HFF-Myc (cell line): ENCODE data around the gene GPC5.

ENCODE experiments used
- DNase-seq: peaks from one replicate; pipeline ENCODE4 v3.0.0-alpha.2; 2011; ENCODE audit warnings: low read depth; ENCODE audit errors: extremely low read depth
- H3K4me3 ChIP-seq: replicated peaks from 2 replicates; pipeline ENCODE4 v1.5.1; 2011; ENCODE audit warnings: low read depth, mild to moderate bottlenecking, control low read depth, low read length
- CTCF ChIP-seq: IDR thresholded peaks from 2 replicates; pipeline ENCODE4 v1.5.1; 2012; ENCODE audit warnings: mild to moderate bottlenecking, low read depth, low read length, control low read depth; ENCODE audit errors: missing control alignments

GPC5 gene

GRCh38 chr13:91758724-91759123 is 360.3 kb downstream of the GPC5 start:
- DNase-seq, result no peak
- TF ChIP-seq CTCF, result no peak
- no peak overlapping the region for H3K4me3 ChIP-seq

DNA sequence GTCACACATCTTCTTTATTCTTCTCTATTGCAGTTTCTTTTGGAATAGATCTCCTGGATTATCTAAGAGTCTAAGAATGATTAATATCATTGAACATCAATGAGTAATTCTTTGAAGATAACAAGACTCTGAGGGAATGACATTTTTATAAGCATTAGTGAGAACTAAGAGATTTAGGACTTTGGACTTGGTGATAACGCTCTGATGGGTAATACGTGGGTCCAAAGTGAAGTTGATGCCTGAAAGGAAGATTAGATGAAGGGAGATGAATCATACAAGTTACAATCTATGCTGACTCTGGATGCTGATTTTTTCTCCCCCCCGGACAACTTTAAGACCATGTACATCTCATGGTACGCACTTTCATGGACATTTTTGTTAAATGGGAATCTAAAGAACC is 364.5 kb downstream of the GPC5 start:
- DNase-seq, result no peak
- no peak overlapping the region for H3K4me3 ChIP-seq
- TF ChIP-seq CTCF, result no peak

- TF ChIP-seq CTCF, result no peak
- no peak overlapping the region for H3K4me3 ChIP-seq
- DNase-seq, result no peak
These were observed 366.1 kb downstream of the GPC5 start for GRCh38 chr13:91764527-91764926.

DNA sequence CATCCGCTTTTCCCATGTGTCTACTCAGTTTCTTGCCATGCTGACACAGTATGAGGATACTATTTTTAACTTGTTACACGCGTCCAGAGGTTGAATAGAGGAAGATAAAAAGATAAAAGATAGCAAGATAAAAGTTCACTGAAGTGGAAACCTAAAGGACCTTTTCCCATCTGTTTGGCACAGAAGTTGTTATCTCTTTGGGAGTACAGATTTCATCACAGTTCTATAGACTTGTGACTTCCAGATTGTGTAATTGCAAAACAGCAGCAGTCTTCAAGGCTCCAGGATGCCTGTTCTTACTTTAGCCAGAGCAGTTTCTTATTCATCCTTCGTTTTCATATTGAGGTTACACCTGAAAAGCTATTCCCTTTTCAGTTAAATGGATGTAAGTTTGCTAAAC is 369.2 kb downstream of the GPC5 start:
- no peak for TF ChIP-seq CTCF
- no peak for DNase-seq
- H3K4me3 ChIP-seq, result no peak overlapping the region

DNA sequence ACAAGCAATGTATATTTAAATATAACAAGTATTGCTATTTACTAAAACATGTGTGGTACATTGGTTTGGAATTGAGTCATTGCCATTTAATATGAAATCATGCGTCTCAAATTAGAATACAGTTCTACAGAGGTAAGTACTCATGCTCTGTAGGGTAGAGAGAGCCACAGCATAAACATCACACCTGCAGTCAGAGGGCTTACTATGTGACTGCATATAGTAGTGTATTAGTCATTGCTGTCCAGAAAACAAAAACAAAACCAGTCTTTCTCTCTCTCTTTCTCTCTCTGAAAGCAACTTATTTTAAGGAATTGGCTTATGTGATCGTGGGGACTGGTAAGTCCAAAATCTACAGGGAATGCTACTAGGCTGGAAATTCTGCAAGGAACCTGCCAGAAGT is 370.3 kb downstream of the GPC5 start:
- H3K4me3 ChIP-seq, result no peak overlapping the region
- DNase-seq, result no peak
- no peak for TF ChIP-seq CTCF

- TF ChIP-seq CTCF, result no peak
- no peak overlapping the region for H3K4me3 ChIP-seq
- DNase-seq, result no peak
These were observed 372.8 kb downstream of the GPC5 start for GRCh38 chr13:91771229-91771628.

GRCh38 chr13:91773591-91774227 is 375.3 kb downstream of the GPC5 start:
- no peak for TF ChIP-seq CTCF
- no peak for DNase-seq
- H3K4me3 ChIP-seq, result no peak overlapping the region
